Islet of Langerhans (tissue), 1 donor: Measurements from ENCODE around the gene C16orf54.
"Not testable (repeated sequence)": the region's sequence is repeated elsewhere in the genome, so short reads cannot be mapped to it uniquely, and the experiment has no call there.

ENCODE experiments used
- FAIRE-seq: peaks from one replicate; lab custom pipeline; 2011; peaks lifted over from hg19 to GRCh38; lab: Jason Lieb, UNC

Gene C16orf54

GRCh38 chr16:29739927-29740629, 5.7 kb downstream of the C16orf54 start:
- not testable (repeated sequence) for FAIRE-seq

- FAIRE-seq: no peak
These were observed 7.3 kb downstream of the C16orf54 start for GRCh38 chr16:29738514-29738913.

- FAIRE-seq: no peak
These were observed 8.1 kb downstream of the C16orf54 start for GRCh38 chr16:29737713-29738112.

GRCh38 chr16:29736764-29737163, 9.0 kb downstream of the C16orf54 start:
- FAIRE-seq: no peak

- no peak for FAIRE-seq
These were observed 9.7 kb downstream of the C16orf54 start for GRCh38 chr16:29736112-29736511.

- no peak for FAIRE-seq
These were observed 11.0 kb downstream of the C16orf54 start for GRCh38 chr16:29734786-29735185.

- not testable (repeated sequence) for FAIRE-seq
These were observed 13.8 kb downstream of the C16orf54 start for GRCh38 chr16:29731768-29732601.

- FAIRE-seq: no peak
These were observed 15.1 kb downstream of the C16orf54 start for GRCh38 chr16:29730649-29731048.

GRCh38 chr16:29729116-29729521, 16.7 kb downstream of the C16orf54 start:
- FAIRE-seq: no peak

- FAIRE-seq: no peak
These were observed 18.3 kb downstream of the C16orf54 start for GRCh38 chr16:29727452-29727851.

- FAIRE-seq: no peak
These were observed 18.9 kb downstream of the C16orf54 start for GRCh38 chr16:29726845-29727377.

- FAIRE-seq: not testable (repeated sequence)
These were observed 24.5 kb downstream of the C16orf54 start for GRCh38 chr16:29721167-29721879.

- FAIRE-seq: no peak
These were observed 25.1 kb downstream of the C16orf54 start for GRCh38 chr16:29720703-29721102.

- no peak for FAIRE-seq
These were observed 26.7 kb downstream of the C16orf54 start for GRCh38 chr16:29719063-29719462.

- no peak for FAIRE-seq
These were observed 28.7 kb downstream of the C16orf54 start for GRCh38 chr16:29717113-29717512.

GRCh38 chr16:29714972-29715371, 30.8 kb downstream of the C16orf54 start:
- no peak for FAIRE-seq

- no peak for FAIRE-seq
These were observed 31.4 kb downstream of the C16orf54 start for GRCh38 chr16:29714396-29714795.

- FAIRE-seq: no peak
These were observed 33.0 kb downstream of the C16orf54 start for GRCh38 chr16:29712809-29713208.

GRCh38 chr16:29710227-29711219, 35.3 kb downstream of the C16orf54 start:
- peak; percentile 68 for FAIRE-seq

- not testable (repeated sequence) for FAIRE-seq
These were observed 36.1 kb downstream of the C16orf54 start for GRCh38 chr16:29709657-29710056.

GRCh38 chr16:29708917-29709600, 36.7 kb downstream of the C16orf54 start:
- FAIRE-seq: no peak
